ENCODE data around the gene MGAT1.

DNA sequence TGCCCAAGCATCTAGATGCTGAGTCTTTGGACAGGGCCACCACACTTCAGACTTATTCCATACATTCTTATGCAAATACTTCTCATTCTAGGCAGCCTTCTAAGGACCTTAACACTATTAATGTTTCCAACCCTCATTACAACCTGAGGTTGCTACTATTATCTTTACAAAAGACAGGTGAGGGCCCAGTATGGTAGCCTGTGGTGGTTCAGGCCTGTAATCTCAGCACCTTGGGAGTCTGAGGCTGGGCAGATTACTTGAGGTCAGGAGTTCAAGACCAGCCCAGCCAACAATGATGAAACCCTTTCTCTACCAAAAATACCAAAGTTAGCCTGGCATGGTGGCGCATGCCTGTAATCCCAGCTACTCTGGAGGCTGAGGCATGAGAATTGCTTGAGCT, 42.3 kb upstream of the MGAT1 start:
- TF ChIP-seq, protein P1, sequence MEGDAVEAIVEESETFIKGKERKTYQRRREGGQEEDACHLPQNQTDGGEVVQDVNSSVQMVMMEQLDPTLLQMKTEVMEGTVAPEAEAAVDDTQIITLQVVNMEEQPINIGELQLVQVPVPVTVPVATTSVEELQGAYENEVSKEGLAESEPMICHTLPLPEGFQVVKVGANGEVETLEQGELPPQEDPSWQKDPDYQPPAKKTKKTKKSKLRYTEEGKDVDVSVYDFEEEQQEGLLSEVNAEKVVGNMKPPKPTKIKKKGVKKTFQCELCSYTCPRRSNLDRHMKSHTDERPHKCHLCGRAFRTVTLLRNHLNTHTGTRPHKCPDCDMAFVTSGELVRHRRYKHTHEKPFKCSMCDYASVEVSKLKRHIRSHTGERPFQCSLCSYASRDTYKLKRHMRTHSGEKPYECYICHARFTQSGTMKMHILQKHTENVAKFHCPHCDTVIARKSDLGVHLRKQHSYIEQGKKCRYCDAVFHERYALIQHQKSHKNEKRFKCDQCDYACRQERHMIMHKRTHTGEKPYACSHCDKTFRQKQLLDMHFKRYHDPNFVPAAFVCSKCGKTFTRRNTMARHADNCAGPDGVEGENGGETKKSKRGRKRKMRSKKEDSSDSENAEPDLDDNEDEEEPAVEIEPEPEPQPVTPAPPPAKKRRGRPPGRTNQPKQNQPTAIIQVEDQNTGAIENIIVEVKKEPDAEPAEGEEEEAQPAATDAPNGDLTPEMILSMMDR (IDR thresholded peaks at IDR 0.05) = no peak
- no peak for TF ChIP-seq POLR2A (IDR thresholded peaks at IDR 0.05)

Measured in Peyer's patch (tissue), 4 donors.